H1 (cell line): ENCODE results near the gene GULP1. TPM values are rescaled to one million over a fixed set of nuclear protein-coding genes. Genes with fewer than 3 reads are reported as not detected.

ENCODE experiments used
- EGR1 ChIP-seq: IDR thresholded peaks from 2 replicates; pipeline ENCODE4 v1.6.1; 2011; ENCODE audit warnings: low read depth, low read length, borderline replicate concordance
- EZH2 ChIP-seq: fragments of 200-600 bp; sonication (generic); IDR thresholded peaks from 2 replicates; pipeline ENCODE4 v1.7.1; 2012; ENCODE audit warnings: low read depth, mild to moderate bottlenecking, moderate library complexity, low read length, inconsistent platforms; ENCODE audit not compliant: severe bottlenecking
- GTF2F1 ChIP-seq: IDR thresholded peaks from 2 replicates; pipeline ENCODE4 v1.6.1; 2012; ENCODE audit warnings: low read depth, low read length, improper control_type of control experiment, borderline replicate concordance
- HDAC2 ChIP-seq, 2 experiments: fragments of 300-600 bp in 1 of 2; sonication (generic) in 1 of 2; IDR thresholded peaks; 2 replicates each; pipeline ENCODE4 v1.6.1; 2011 to 2012; ENCODE audit warnings: low read depth in 2 of 2, low read length in 2 of 2, mild to moderate bottlenecking in 2 of 2, moderate library complexity in 2 of 2, borderline replicate concordance in 1 of 2, inconsistent platforms in 1 of 2
- JUND ChIP-seq: IDR thresholded peaks from 2 replicates; pipeline ENCODE4 v1.6.1; 2011; ENCODE audit warnings: mild to moderate bottlenecking, improper control_type of control experiment, low read length
- POU5F1 ChIP-seq: IDR thresholded peaks from 2 replicates; pipeline ENCODE4 v1.6.1; 2011; ENCODE audit warnings: low read depth, mild to moderate bottlenecking, low read length, moderate library complexity
- SAP30 ChIP-seq: fragments of 300-600 bp; sonication (generic); IDR thresholded peaks from 2 replicates; pipeline ENCODE4 v1.7.1; 2012; ENCODE audit warnings: low read length, moderate library complexity, mild to moderate bottlenecking, inconsistent platforms; ENCODE audit not compliant: insufficient read depth, insufficient replicate concordance
- YY1 ChIP-seq: IDR thresholded peaks from 2 replicates; pipeline ENCODE4 v1.6.1; 2011; ENCODE audit warnings: low read depth, mild to moderate bottlenecking, low read length
- polyA plus RNA-seq, 7 experiments: library from polyadenylated mRNA; depleted of rRNA in 3 of 7; stranded (reverse) in 5 of 7; unstranded in 2 of 7; fragments of >200 nt in 5 of 7; fragments of 200-250 nt in 2 of 7; gene quantifications; 1 replicate in 5 of 7; 2 replicates in 1 of 7; 4 replicates in 1 of 7; pipeline versions ENCODE4 v1.2.1 to v1.2.3, GENCODE V29; 2011 to 2013; ENCODE audit warnings: missing spikeins in 2 of 7, mixed read lengths in 2 of 7
- total RNA-seq: library from RNA; stranded (reverse); fragmentation: NEBNext Ultra II Directional; extraction: Animal tissue kit (Norgen Biotek cat#: 25700); gene quantifications from 2 replicates; pipeline ENCODE4 v1.2.1, GENCODE V29; 2021
- TF ChIP-seq, protein P1 (sequence below): IDR thresholded peaks from 2 replicates; pipeline ENCODE4 v1.6.1; 2012; ENCODE audit warnings: inconsistent platforms

The GULP1 gene
- total and polyA plus RNA-seq, 2 of the 8 experiments (the other 6 are each of a cell fraction or from before 2014, with no cell fraction given) = 69.7 to 139 TPM

DNA sequence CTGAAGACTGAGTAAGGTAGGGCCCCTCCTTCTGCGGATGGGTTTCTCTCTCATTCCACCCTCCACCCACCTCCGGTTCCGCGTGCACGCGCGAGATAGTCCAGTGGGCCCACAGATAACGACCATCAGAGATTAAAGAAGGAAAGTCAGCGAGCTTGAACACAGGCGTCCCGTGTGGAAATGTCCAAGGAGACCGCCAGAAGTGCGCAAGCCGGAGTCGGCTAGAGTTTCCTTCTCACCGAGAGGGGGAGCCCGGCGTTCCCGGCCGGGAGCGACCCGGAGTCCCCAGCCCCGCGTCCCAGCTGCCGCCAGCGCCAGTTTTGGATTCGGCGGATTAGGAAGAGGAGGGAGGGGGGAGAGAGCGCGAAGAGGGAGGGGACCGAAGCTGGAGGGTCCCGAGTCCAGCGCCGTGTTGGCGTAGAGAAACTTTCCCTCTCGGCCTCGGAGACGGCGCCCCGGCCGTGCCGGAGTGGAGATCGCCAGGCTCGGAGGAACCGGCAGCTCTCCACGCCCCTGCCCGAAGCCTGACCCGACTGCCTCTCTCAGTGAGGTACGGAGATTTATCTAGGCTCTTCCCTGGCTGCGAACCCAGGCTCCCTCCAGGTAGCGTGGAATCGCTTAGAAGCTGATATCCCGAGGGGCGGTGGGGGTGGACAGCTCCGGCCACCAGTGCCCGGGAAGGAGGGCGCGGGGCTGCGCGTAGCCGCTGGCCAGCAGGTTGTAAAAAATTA lies at the start of gene GULP1 (continued):
- TF ChIP-seq EZH2 (no peak), EGR1 (no peak; the same call in 1 of the 2 replicates), POU5F1 (no peak), GTF2F1 (no peak), HDAC2 (IDR thresholded peaks at IDR 0.05; ENCODE audit: borderline replicate concordance in 1 of 2, low read depth in 2 of 2, low read length in 2 of 2) (peak in 1 of 2 experiments; percentile 35; a peak in 1 of 4 replicates), JUND (no peak), YY1 (peak; percentile 30; the same call in 1 of the 2 replicates), SAP30 (no peak)
- TF ChIP-seq, protein P1, sequence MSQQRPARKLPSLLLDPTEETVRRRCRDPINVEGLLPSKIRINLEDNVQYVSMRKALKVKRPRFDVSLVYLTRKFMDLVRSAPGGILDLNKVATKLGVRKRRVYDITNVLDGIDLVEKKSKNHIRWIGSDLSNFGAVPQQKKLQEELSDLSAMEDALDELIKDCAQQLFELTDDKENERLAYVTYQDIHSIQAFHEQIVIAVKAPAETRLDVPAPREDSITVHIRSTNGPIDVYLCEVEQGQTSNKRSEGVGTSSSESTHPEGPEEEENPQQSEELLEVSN = no peak
